HG03457 (cell line): Measurements from ENCODE around the gene TMEM151B.

ENCODE experiments used
- ATAC-seq: cut with Tn5 transposase; IDR thresholded peaks from one replicate; pipeline ENCODE4 v1.9.1; 2021; ENCODE audit warnings: moderate number of reproducible peaks; ENCODE audit not compliant: unreplicated experiment

TMEM151B gene

GRCh38 chr6:44277763-44278162, 7.5 kb downstream of the TMEM151B start:
- no peak for ATAC-seq

DNA sequence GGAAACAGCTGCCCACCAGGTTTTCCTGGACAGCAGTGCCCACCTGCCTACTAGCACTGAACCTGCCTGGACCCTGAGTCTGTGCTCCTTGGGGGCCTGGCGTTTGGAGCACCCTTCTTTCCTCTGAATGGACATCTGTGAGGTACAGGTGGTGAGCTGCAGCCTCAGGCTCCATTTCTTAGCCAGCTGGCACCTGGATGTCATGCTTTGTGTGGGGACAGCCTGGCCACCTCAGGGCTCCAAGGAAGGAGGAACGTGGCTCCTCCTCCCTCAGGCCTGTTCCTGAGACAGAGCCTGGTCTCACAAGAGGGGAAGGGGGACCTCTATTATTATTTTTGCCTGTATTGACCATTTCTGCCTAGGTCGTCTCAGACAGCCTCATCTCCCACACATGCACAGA, 8.1 kb downstream of the TMEM151B start:
- no peak for ATAC-seq

DNA sequence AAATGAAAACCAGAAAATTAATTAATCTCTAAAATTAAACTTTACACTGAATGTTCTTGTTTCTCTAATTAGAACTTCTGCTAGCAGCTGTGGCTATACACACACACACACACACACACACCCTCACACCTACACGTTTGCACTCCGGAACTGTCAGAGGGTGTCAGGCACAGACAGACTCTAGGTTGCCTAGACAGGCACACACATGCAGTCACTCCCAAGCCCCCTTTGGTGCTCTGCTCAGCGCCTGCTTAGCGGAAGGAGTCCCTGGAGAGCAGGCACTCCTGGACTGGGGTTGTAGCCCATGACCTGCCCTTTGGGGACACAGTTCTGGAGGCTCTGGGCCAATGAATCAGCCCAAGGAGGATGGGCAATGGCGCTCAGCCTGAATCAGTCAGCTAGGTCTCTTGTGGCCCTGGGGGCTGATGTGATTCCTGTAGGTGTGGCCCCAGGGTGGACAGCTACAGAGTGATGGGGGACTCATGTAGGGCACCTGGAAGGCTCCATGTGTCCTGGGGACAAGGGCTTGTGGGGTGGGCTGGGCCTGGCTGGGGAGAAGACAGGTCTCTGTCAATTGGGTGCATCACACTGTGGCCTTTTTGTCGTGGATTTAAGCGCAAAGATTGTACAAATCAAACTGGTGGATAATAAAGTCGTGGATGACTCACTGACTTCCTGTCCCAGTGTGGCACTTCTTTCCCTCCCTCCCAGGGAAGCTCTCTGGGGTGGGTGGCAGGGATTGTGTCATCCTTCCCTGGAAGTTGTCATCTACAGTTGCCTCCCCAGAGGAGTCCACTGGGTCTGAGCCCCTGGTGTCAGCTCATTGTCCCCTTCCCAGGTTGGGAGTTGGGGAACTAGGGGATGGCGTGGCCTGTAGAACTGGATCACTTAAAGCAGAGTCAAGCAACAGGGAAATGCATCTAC, 8.8 kb downstream of the TMEM151B start:
- no peak for ATAC-seq

GRCh38 chr6:44284121-44284520, 13.9 kb downstream of the TMEM151B start:
- no peak for ATAC-seq

- ATAC-seq, result no peak
Measured at GRCh38 chr6:44284867-44285266, 14.6 kb downstream of the TMEM151B start.

GRCh38 chr6:44285552-44286284, 15.5 kb downstream of the TMEM151B start:
- no peak for ATAC-seq

DNA sequence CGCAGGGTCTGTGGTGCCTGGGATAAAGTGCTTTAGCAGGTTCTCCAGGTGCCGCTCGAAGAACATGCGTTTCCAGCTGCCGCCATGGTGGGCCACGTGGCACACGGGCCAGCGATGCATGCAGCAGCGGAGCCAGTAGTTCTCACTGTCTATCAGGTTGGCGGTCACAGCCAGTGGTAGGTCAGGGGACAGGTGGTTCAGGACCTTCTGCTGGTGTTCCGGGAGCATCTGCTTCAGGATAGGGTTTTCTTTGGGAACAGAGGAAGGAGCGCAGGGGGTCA, 16.0 kb downstream of the TMEM151B start:
- no peak for ATAC-seq

DNA sequence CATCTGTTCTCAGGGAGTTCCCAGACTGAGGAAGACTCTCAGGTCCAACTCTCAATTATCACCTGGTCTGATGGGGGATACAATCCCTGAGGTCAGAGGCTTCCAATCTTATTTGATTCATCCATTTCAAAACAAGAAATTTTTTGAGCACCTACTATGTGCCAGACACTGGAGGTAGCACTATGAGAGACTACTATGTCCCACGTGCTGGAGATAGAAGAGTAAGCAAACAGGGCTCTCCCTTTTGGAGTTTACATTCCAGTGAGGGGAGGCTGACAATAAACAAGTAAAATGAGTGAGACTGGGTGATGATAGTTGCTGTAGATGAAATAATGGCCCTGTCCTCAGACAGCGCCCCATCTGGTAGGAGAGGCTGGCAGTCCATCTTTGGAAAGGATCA, 16.5 kb downstream of the TMEM151B start:
- ATAC-seq, result no peak

DNA sequence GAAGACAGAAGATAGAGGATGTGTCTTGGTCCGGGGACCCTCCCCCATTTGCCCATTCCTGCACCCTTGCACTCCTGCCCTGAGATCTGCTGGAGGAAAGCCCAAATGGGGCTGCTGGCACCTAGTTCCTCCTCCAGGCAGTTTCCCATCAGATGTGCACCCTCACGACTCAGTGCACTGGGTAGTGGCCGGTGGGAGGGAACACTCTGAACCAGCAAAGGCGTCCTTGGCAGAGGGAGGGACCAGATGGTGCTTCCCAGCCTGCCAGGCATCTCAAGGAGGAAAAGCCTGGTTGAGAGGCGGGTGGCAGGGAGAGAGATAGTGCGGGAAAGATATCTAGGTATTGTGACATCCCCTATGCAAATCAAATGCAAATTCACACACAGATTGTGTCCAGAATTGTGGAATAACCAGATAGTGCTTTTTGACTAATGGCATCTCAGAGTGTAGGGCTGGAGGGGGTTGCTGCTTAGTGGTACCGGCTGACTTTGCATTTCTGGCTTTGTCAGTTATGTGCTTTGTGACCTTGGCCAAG, 19.5 kb downstream of the TMEM151B start:
- no peak for ATAC-seq

GRCh38 chr6:44291841-44292240, 21.6 kb downstream of the TMEM151B start:
- ATAC-seq, result no peak

- ATAC-seq, result no peak
Measured at GRCh38 chr6:44292661-44293365, 22.6 kb downstream of the TMEM151B start.

DNA sequence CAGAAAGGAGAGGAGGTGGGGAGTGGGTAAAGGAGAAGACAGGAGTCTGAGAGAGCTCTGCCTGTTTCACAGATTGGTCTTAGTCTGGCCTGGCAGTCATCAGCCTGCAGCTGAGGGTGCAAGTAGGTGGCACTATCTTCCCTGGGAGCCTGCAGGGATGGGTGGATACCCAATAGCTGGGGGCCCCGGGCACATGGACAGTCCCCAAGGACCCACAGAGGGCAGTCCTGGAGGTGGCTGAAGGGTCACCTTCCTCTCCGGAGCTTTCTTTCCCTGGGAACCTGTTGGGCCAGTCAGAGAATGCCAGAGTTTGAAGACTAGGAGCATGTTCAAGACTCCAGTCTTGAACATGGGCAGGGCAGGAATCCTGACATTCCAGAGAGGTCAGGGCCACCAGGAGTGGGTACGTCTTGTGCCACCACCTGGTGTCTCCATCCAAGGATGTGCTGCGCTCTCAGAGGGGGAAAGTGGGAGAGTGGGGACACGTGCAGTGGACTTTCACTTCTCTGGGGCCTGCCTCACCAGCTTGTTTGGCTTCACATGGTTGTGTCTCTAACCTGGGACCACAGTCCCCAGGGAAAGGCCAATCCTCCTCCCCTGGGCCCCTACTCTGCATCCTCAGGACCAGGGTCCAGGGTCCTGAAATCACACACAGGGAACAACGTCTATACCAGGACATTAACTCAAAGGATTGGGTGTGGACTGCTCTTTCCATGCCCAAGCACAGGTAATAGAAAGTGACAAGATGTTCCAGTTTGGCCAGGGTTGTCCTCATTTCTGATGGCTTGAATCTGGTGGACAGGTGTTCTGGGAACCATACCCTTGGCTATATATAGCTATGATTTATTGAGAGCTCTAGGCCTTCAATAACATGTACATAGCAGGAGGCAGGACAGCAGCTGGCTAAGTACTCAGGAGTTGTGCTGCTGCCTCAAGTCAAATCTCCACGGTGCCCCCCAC, 24.9 kb downstream of the TMEM151B start:
- ATAC-seq, result no peak

DNA sequence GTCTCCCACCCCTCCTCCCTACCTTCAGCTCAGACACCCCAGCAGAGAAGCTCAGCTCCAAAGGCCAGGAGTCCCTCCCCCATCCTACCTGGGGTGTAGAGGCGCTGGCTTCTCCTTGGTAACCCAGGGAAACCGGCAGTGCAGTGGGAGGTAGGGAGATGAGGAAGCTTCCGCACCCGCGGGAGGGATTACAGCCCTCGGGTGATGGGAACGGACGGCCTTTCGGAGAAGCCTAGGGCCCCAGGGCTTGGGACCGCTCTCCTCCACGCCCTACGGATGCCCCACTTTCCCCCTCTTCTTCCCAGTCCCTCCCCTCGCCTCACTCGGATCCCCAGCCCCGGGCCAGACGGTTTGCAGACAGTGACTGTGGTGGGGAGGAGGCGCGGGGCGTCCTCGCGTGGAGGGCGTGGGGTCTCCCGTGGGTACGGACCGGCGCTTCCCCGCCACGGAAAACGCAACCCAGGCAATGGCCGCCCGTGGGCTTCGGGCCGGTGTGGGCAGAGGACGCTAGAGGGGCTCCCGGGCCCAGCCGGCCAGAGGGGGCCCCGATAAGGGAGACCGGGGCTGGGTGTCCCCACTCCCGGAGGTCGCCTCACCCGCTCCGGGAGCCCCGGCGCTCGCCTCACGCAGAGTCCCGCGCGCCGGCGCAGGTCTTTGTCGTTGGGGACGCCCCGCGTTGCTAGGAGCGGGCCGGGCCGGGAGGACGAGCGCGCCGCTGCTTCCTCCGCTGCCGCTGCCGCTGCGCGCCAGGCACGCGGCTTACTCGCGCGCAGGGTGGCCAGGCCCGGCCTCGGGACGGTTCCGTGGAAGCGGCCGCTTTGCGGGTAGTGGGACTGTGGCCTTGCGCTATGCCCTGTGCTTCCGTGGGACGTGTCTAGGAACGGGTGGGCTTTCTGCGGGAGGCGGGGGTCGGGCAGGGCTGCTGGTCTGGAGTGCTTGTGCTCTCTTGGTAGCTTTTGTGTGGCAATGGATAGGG, 27.1 kb downstream of the TMEM151B start:
- ATAC-seq, result no peak

DNA sequence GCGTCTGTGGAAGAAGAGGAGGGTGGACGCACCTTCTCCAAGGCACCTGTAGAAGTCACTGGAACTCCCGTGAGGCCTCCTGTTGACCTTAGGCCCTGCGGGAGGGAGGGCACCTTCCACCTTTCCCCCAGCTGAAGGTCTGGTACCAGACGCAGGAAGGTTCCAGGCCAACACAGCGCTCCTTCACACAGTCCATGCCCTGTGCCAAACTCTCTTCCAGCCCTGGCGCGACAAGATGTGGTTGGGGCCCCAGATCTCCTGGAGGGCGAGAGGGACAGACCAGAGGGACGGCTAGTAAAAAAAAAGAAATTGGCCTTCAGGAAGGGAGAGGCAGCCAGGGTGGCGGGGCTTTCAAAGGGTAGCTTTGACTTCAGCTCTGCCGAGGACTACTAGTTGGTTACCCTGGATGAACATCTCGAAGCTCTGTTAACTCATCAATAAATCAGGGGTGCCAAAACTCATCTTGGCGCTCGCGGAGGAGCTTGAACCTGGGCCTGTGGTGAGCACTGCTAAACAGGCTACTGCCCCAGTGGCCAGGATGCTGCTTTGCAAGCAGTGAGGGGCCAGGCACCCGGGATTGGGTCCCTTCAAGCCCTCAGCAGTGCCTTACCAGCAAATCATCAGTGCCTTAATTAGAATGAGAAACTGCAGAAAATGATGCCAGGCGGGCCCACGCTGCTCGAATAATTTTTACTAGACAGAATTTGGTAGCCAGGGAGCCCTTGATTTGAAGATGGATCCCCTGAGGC, 28.0 kb downstream of the TMEM151B start:
- no peak for ATAC-seq

DNA sequence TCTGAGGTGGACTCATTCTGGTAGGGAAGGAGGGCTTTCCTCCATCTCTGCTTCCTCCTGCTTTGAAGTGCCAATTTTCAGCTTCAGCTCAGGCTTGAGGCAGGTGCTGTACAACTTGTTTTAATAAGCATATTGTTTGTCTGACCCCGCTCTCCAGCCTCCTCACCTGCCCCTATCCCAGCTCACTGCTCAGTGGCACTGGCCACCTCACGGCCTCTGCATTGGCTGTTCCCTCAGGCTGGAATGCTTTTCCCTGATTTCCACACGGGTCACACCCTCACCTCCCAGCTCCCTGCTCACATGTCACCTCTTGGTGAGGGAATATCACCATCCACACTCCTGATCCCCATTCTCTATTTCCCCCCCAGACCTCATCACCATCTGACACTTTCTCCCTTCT, 28.6 kb downstream of the TMEM151B start:
- ATAC-seq, result no peak

DNA sequence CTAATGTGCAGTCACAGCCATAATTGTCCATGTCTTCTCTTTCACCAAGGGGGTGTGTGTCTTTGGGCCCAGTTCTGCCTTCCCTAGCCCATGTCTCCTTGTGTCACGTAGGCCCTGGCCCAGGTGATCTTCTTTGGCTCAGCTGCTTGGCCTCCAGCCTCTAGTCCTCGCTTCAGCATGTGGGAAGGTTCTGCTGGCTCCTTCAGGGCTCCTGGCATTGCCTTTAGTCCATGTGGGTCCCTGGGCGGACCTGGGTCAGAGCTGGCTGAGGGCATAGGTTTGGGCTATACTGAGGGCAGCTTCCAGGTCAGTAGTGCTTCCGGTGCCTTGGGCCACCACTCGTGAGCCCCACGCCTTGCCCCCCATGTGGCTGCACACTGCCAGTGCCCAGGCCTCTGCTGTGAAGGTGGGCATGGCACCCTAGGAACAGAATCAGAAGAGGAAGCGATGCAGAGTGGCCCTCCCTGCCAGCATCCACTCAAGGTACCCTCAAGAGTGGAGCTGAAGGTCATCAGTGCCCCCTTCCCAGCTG, 30.1 kb downstream of the TMEM151B start:
- ATAC-seq, result no peak

DNA sequence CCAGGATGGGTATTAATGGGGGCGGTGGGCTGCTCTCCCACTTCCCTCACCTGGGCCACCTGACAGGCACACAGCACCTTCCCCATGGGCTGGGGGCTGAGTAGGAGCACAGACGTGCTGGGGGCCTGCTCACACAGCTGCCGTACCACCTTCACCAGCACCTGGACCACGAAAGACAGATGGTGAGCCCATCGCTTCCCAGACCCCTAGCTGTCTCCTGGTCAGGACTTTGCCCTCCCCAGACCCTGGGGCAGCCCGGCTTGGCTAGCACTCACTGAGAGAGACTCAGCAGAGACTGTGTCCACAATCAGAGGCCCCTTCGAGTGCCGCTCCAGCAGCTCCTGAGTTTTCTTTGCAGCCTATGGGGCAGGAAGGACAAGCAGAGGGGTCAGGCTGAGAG, 30.9 kb downstream of the TMEM151B start:
- ATAC-seq, result no peak
